Left colon (tissue), 2 donors: ENCODE data around the gene TMEM192. TPM values are rescaled to one million over a fixed set of nuclear protein-coding genes. Genes with fewer than 3 reads are reported as not detected.
A peak's percentile ranks its signal among the peaks of the same experiment; 100 is the strongest.
"Not testable (repeated sequence)": the region's sequence is repeated elsewhere in the genome, so short reads cannot be mapped to it uniquely, and the experiment has no call there.

ENCODE experiments used
- ATAC-seq: fragments of 200-7000 bp; cut with Tn5 transposase; one replicate; pipeline ENCODE4 v1.9.1; 2020; ENCODE audit warnings: mild to moderate bottlenecking, moderate library complexity
- DNase-seq, 2 donors: peaks; one replicate each; pipeline ENCODE4 v3.0.0-alpha.2; 2020
- intact Hi-C, 2 donors: fragments of 100-400 bp; cut with DNase I in 1 of 2; cut with micrococcal nuclease in 1 of 2; formaldehyde crosslinking; loops; one replicate each; pipeline versions ENCODE4 v1.11.2 to v1.14.0; 2022; cut with DNase I, micrococcal nuclease
- total RNA-seq, 2 donors: library from RNA; stranded (reverse); fragmentation: NEBNext Ultra II Directional; extraction: Animal tissue kit (Norgen Biotek cat#: 25700); gene quantifications; one replicate each; pipeline ENCODE4 v1.2.1, GENCODE V29; 2021
- donor health status: DM: no; HTN: no; CAD: no.
- donor health status: DM: yes; HTN: yes; CAD: no.

Gene TMEM192
- total RNA-seq, 2 donors from 2014 or later, result 19.4 TPM

- no peak for ATAC-seq
- intact Hi-C loops, result no loop called here
- no peak for DNase-seq
Measured at GRCh38 chr4:165101641-165102040, 11.0 kb downstream of the TMEM192 start.

GRCh38 chr4:165096776-165097175 lies 15.9 kb downstream of the TMEM192 start:
- DNase-seq (no peak), ATAC-seq (peak; percentile 38)
- intact Hi-C loops, result no loop called here

GRCh38 chr4:165095291-165095690 lies 17.4 kb downstream of the TMEM192 start:
- ATAC-seq (no peak), DNase-seq (no peak)
- intact Hi-C loops, result no loop called here

- intact Hi-C loops, result no loop called here
- ATAC-seq, result no peak
- DNase-seq, result no peak
Measured at GRCh38 chr4:165094873-165095272, 17.8 kb downstream of the TMEM192 start.

- ATAC-seq, intact Hi-C loops, DNase-seq: not testable (repeated sequence)
Measured at GRCh38 chr4:165092187-165092586, 20.5 kb downstream of the TMEM192 start.

- DNase-seq, result no peak
- intact Hi-C loops, result no loop called here
- no peak for ATAC-seq
Measured at GRCh38 chr4:165088366-165088765, 24.3 kb downstream of the TMEM192 start.

GRCh38 chr4:165085946-165086345 lies 26.7 kb downstream of the TMEM192 start:
- DNase-seq, result no peak
- intact Hi-C loops, result no loop called here
- no peak for ATAC-seq

- intact Hi-C loops, DNase-seq, ATAC-seq: not testable (repeated sequence)
Measured at GRCh38 chr4:165084787-165085186, 27.9 kb downstream of the TMEM192 start.

GRCh38 chr4:165079476-165079875 lies 33.2 kb downstream of the TMEM192 start:
- ATAC-seq (peak; percentile 80), DNase-seq (peak; percentile 76 to 77)
- intact Hi-C loops, result no loop called here

GRCh38 chr4:165077034-165077578 lies 35.6 kb downstream of the TMEM192 start:
- ATAC-seq (peak; percentile 87), DNase-seq (peak; percentile 13 to 29)
- intact Hi-C loops, result no loop called here

GRCh38 chr4:165073346-165073745 lies 39.3 kb downstream of the TMEM192 start:
- ATAC-seq, intact Hi-C loops, DNase-seq: not testable (repeated sequence)

GRCh38 chr4:165070560-165070959 lies 42.1 kb downstream of the TMEM192 start:
- intact Hi-C loops, result no loop called here
- DNase-seq (no peak), ATAC-seq (no peak)

GRCh38 chr4:165060938-165061337 lies 51.7 kb downstream of the TMEM192 start:
- ATAC-seq, result no peak

GRCh38 chr4:165059386-165059785 lies 53.3 kb downstream of the TMEM192 start:
- intact Hi-C loops, result no loop called here
- ATAC-seq, result no peak
- no peak for DNase-seq

More at GRCh38 chr4:165060938-165061337, 51.7 kb downstream of the TMEM192 start:
- intact Hi-C loops, result no loop called here
- DNase-seq, result no peak

- ATAC-seq (no peak), DNase-seq (no peak)
- intact Hi-C loops, result no loop called here
Measured at GRCh38 chr4:165058666-165059065, 54.0 kb downstream of the TMEM192 start.

GRCh38 chr4:165055601-165056000 lies 57.1 kb downstream of the TMEM192 start:
- intact Hi-C loops, result no loop called here
- no peak for ATAC-seq
- DNase-seq, result no peak

- DNase-seq (no peak), ATAC-seq (peak; percentile 62)
- intact Hi-C loops, result no loop called here
Measured at GRCh38 chr4:165053645-165054044, 59.0 kb downstream of the TMEM192 start, which contains the start of gene TRIM75. Gene TRIM75 (plus strand): TSS chr4:165053866. CDS start chr4:165059148, 5,282 bp downstream.

- intact Hi-C loops, result no loop called here
- no peak for ATAC-seq
- DNase-seq, result no peak
Measured at GRCh38 chr4:165052627-165053026, 60.0 kb downstream of the TMEM192 start.

GRCh38 chr4:165048170-165048569 lies 64.5 kb downstream of the TMEM192 start:
- no peak for ATAC-seq
- no peak for DNase-seq
- intact Hi-C loops, result no loop called here

GRCh38 chr4:165031436-165032211 lies 81.0 kb downstream of the TMEM192 start, which contains the start of gene TRIM60:
Gene TRIM60 (plus strand): TSS chr4:165031999. CDS start chr4:165040073, 8,074 bp downstream.
- intact Hi-C loops, result no loop called here
- DNase-seq (no peak), ATAC-seq (no peak)
